Fibroblast of lung (primary cell): ENCODE measurements around the gene PPP1R3F.

Experiments used
- EZH2 ChIP-seq: IDR thresholded peaks from 2 replicates; pipeline ENCODE4 v1.5.1; 2012; ENCODE audit warnings: low read length, control low read depth, mild to moderate bottlenecking; ENCODE audit errors: missing control alignments
- TF ChIP-seq, protein P1 (sequence below), 2 donors: IDR thresholded peaks in 1 of 2; conservative IDR thresholded peaks in 1 of 2; 1 replicate in 1 of 2; 2 replicates in 1 of 2; pipeline ENCODE4 v1.5.1; 2011 to 2012; ENCODE audit warnings: low read length in 2 of 2, control low read depth in 1 of 2, inconsistent platforms in 1 of 2, low read depth in 1 of 2, mild to moderate bottlenecking in 1 of 2

DNA sequence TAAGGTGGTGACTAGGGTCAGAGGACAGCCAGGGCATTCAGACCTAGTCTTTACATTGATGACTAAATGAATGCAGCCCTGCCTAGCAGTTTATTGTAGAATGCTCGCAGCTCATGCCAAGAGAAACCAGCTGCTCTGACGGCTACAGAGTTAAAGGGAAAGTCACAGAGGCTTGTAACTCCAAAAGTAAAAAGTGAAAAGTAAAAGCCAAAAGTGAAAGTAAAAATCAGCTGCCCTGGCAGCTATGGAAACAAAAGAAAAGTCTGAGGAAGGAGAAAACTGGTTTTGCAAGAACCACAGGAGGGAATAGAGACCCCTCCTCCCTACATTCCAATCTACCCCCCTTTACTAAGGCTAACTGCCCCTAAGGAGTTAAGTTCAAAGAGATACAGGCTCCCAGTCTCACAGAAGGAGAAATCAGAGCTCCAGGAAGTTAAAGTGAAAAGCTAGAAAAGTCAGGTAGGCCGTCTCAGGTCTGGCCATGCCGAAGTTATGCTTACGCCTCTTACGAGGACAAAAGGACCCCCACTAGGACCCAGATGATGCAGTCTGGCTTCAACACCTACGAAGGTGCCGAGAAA, 39.9 kb downstream of the PPP1R3F start:
- TF ChIP-seq, protein P1, sequence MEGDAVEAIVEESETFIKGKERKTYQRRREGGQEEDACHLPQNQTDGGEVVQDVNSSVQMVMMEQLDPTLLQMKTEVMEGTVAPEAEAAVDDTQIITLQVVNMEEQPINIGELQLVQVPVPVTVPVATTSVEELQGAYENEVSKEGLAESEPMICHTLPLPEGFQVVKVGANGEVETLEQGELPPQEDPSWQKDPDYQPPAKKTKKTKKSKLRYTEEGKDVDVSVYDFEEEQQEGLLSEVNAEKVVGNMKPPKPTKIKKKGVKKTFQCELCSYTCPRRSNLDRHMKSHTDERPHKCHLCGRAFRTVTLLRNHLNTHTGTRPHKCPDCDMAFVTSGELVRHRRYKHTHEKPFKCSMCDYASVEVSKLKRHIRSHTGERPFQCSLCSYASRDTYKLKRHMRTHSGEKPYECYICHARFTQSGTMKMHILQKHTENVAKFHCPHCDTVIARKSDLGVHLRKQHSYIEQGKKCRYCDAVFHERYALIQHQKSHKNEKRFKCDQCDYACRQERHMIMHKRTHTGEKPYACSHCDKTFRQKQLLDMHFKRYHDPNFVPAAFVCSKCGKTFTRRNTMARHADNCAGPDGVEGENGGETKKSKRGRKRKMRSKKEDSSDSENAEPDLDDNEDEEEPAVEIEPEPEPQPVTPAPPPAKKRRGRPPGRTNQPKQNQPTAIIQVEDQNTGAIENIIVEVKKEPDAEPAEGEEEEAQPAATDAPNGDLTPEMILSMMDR (conservative IDR thresholded peaks at IDR 0.05 in 1 of 2, IDR thresholded peaks at IDR 0.05 in 1 of 2; ENCODE audit: low read depth in 1 of 2, low read length in 2 of 2), result no peak
- TF ChIP-seq EZH2, result no peak
